Upper lobe of left lung (tissue), 6 donors: ENCODE data around the gene ANO10. TPM values are rescaled to one million over a fixed set of nuclear protein-coding genes. Genes with fewer than 3 reads are reported as not detected.

Experiments
- ATAC-seq, 2 donors: fragments of 200-7000 bp; cut with Tn5 transposase; one replicate each; pipeline ENCODE4 v1.9.1; 2022; ENCODE audit warnings: mild to moderate bottlenecking in 2 of 2, moderate library complexity in 2 of 2; ENCODE audit not compliant: low FRiP score in 2 of 2
- DNase-seq, 2 donors: peaks; one replicate each; pipeline ENCODE4 v3.0.0-alpha.2; 2019 to 2020
- H3K27ac ChIP-seq, 4 donors: fragments of 200-600 bp; sonication (generic); one replicate each; pipeline ENCODE4 v1.5.1; 2016 to 2019
- H3K27me3 ChIP-seq, 4 donors: fragments of 200-600 bp; sonication (generic); one replicate each; pipeline ENCODE4 v1.5.1; 2017 to 2019
- H3K36me3 ChIP-seq, 4 donors: fragments of 200-600 bp; sonication (generic); one replicate each; pipeline ENCODE4 v1.5.1; 2016 to 2019
- H3K4me1 ChIP-seq, 4 donors: fragments of 200-600 bp; sonication (generic); one replicate each; pipeline ENCODE4 v1.5.1; 2018 to 2019
- H3K4me3 ChIP-seq, 4 donors: fragments of 200-600 bp; sonication (generic); one replicate each; pipeline ENCODE4 v1.5.1; 2017 to 2019; ENCODE audit warnings: mild to moderate bottlenecking in 2 of 4, moderate library complexity in 1 of 4
- H3K9me3 ChIP-seq, 4 donors: fragments of 200-600 bp; sonication (generic); one replicate each; pipeline ENCODE4 v1.5.1; 2018 to 2019
- CTCF ChIP-seq, 6 experiments: fragments of 450-650 bp in 4 of 6; fragments of 200-600 bp in 2 of 6; sonication (generic) in 2 of 6; IDR thresholded peaks; one replicate each; pipeline ENCODE4 v1.5.1; 2016 to 2019; ENCODE audit warnings: antibody characterized with exemption in 6 of 6
- EP300 ChIP-seq, 4 donors: sonication (generic); formaldehyde crosslinking; IDR thresholded peaks; one replicate each; pipeline ENCODE4 v1.5.1; 2017; ENCODE audit warnings: antibody characterized with exemption in 4 of 4, control low read depth in 2 of 4
- POLR2A ChIP-seq, 4 donors: fragments of 450-650 bp; IDR thresholded peaks; one replicate each; pipeline ENCODE4 v1.5.1; 2016 to 2017; ENCODE audit warnings: antibody characterized with exemption in 4 of 4, mild to moderate bottlenecking in 2 of 4
- POLR2AphosphoS5 ChIP-seq, 2 donors: sonication (generic); formaldehyde crosslinking; IDR thresholded peaks; one replicate each; pipeline ENCODE4 v1.5.1; 2017; ENCODE audit warnings: antibody characterized with exemption in 2 of 2
- WGBS, 2 donors: methylation state at CpG; one replicate each; pipeline ENCODE4 v1.1.5; 2017 to 2018; 5-methylcytosine and 5-hydroxymethylcytosine counted together
- total RNA-seq, 6 donors: library from RNA; depleted of rRNA in 4 of 6; stranded (reverse); fragments of >200 nt in 4 of 6; gene quantifications; one replicate each; pipeline versions ENCODE4 v1.1.0 to v1.2.1, GENCODE V29; 2016 to 2021
- donor health status: DM: no; HTN: no; CAD: no; lungs with moderate emphysema.
- donor health status: DM: no; HTN: yes; CAD: no; lungs with severe emphysema.

Gene ANO10
- total RNA-seq, 6 donors from 2014 or later = 12.9 to 27.2 (median 18.3) TPM

- TF ChIP-seq EP300 (IDR thresholded peaks at IDR 0.05) (no peak), CTCF (IDR thresholded peaks at IDR 0.05) (peak; percentile 30 to 52 (median 40))
- Histone ChIP-seq H3K4me1 (peaks cover 0 to 17% (median 8%) of the 10 kb centered on the region in 4 donors), H3K27ac (no peak overlapping the region), H3K9me3 (no peaks in the 10 kb centered on the region), H3K36me3 (no peaks in the 10 kb centered on the region), H3K27me3 (no peaks in the 10 kb centered on the region), H3K4me3 (no peak overlapping the region)
- 45 to 63% methylated on average over 2 of the region's 2 CpGs for WGBS, 2 donors
- DNase-seq (no peak), ATAC-seq (no peak)
These were observed 118.6 kb downstream of the ANO10 start for GRCh38 chr3:43503067-43503728.

- Histone ChIP-seq H3K27me3 (no peaks in the 10 kb centered on the region), H3K4me3 (no peak overlapping the region), H3K9me3 (no peaks in the 10 kb centered on the region), H3K27ac (peak overlapping the region in 1 of 4 donors; percentile 32), H3K4me1 (peaks cover 0 to 17% (median 12%) of the 10 kb centered on the region in 4 donors), H3K36me3 (no peaks in the 10 kb centered on the region)
- ATAC-seq (peak; percentile 75), DNase-seq (peak in 1 of 2 donors; percentile 31)
- 45 to 57% methylated on average over 1 of the region's 1 CpG for WGBS, 2 donors
- TF ChIP-seq POLR2AphosphoS5 (IDR thresholded peaks at IDR 0.05) (no peak), CTCF (IDR thresholded peaks at IDR 0.05) (no peak), POLR2A (IDR thresholded peaks at IDR 0.05) (no peak), EP300 (IDR thresholded peaks at IDR 0.05) (no peak)
These were observed 122.6 kb downstream of the ANO10 start for GRCh38 chr3:43499256-43499655.

DNA sequence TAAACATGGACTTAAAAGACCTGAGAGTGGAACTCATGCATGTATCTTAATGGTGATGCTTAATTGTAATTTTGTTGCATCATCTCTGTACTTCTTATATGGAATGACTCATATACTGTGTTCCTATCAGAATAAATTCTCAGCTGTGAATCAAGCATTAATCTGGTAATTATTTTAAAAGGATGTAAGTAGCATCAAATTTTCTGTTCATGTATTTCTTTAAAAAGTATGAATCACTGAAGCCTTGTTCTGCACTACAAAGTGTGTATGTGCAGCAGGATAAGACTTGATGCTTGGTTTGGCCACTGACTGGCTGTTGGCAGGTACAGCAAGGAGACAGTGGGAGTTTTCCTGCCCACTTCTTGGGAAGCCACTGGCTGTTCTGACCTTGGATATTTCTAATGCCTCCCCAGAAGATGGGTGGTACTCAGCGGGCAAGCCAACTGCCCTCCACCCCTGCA lies 123.9 kb downstream of the ANO10 start:
- 89 to 100% methylated on average over 1 of the region's 1 CpG for WGBS, 2 donors
- Histone ChIP-seq H3K36me3 (no peaks in the 10 kb centered on the region), H3K27ac (peak overlapping the region in 1 of 4 donors; percentile 32), H3K4me1 (peaks cover 0 to 15% (median 11%) of the 10 kb centered on the region in 4 donors), H3K27me3 (no peaks in the 10 kb centered on the region), H3K9me3 (no peaks in the 10 kb centered on the region), H3K4me3 (no peak overlapping the region)
- DNase-seq (no peak), ATAC-seq (no peak)
- no peak for TF ChIP-seq EP300 (IDR thresholded peaks at IDR 0.05)
- no peak for TF ChIP-seq POLR2AphosphoS5 (IDR thresholded peaks at IDR 0.05)
- TF ChIP-seq CTCF (IDR thresholded peaks at IDR 0.05) = no peak
- no peak for TF ChIP-seq POLR2A (IDR thresholded peaks at IDR 0.05)

- Histone ChIP-seq H3K36me3 (no peaks in the 10 kb centered on the region), H3K4me3 (no peak overlapping the region), H3K9me3 (no peaks in the 10 kb centered on the region), H3K4me1 (peaks cover 0 to 14% (median 10%) of the 10 kb centered on the region in 4 donors), H3K27ac (peak overlapping the region in 2 of 4 donors; percentile 3 to 25), H3K27me3 (no peaks in the 10 kb centered on the region)
- TF ChIP-seq POLR2A (IDR thresholded peaks at IDR 0.05) (no peak), POLR2AphosphoS5 (IDR thresholded peaks at IDR 0.05) (no peak), CTCF (IDR thresholded peaks at IDR 0.05) (no peak), EP300 (IDR thresholded peaks at IDR 0.05) (no peak)
- DNase-seq (no peak), ATAC-seq (no peak)
These were observed 124.4 kb downstream of the ANO10 start for GRCh38 chr3:43497422-43497821.
